Mammary epithelial cell (primary cell): Measurements from ENCODE around the gene GALNT2.

Source experiments
- EZH2 ChIP-seq: IDR thresholded peaks from 2 replicates; pipeline ENCODE4 v1.6.1; 2012; ENCODE audit warnings: low read length, inconsistent platforms, borderline replicate concordance
- TF ChIP-seq, protein P1 (sequence below), 2 donors: IDR thresholded peaks in 1 of 2; conservative IDR thresholded peaks in 1 of 2; 2 replicates each; pipeline ENCODE4 v1.5.1; 2011 to 2012; ENCODE audit warnings: inconsistent platforms in 2 of 2, low read length in 2 of 2, mild to moderate bottlenecking in 2 of 2, control low read depth in 1 of 2, low read depth in 1 of 2; ENCODE audit not compliant: insufficient read depth in 1 of 2; ENCODE audit errors: extremely low read depth in 1 of 2

DNA sequence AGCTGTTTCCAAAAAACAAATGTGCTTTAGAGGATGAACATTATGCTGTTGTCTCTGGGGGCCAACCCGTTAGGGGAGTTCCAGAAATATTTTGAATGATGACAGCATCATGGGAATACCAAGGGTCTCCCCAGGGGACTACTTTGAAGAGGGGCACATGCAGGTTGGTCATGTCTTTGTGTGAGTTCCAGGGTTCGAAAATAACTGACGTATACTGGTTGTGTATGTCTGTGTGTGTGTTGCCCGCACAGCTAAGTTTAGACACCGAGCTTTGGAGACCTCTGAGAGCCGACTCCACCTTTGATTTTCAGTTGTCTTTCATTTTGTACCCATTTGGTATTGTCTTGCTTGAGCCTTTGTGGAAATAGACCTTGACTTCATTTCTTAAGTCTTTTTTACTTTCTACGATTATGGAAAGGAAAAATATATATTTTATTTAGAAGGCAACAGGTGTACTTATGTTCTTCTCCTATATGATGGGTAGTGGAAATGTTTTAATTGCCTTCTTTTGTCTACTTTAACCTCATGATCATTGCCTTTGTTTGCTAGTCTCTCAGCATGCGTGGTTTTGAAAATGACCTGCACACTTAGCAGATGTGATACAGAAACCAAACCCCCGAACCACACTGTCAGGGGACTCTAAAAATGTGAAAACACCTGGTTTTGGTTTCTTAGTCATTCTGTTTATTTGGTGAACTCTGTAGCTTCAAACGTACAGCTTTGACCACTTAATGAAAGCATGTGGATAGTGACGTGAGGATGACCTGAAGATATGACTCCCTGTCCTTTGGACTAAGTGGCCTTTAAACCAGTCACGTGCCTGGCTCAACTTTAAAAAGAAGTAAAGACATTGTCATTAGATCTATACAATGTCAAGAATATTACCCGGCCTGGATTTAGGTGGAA, 56.5 kb downstream of the GALNT2 start:
- TF ChIP-seq, protein P1, sequence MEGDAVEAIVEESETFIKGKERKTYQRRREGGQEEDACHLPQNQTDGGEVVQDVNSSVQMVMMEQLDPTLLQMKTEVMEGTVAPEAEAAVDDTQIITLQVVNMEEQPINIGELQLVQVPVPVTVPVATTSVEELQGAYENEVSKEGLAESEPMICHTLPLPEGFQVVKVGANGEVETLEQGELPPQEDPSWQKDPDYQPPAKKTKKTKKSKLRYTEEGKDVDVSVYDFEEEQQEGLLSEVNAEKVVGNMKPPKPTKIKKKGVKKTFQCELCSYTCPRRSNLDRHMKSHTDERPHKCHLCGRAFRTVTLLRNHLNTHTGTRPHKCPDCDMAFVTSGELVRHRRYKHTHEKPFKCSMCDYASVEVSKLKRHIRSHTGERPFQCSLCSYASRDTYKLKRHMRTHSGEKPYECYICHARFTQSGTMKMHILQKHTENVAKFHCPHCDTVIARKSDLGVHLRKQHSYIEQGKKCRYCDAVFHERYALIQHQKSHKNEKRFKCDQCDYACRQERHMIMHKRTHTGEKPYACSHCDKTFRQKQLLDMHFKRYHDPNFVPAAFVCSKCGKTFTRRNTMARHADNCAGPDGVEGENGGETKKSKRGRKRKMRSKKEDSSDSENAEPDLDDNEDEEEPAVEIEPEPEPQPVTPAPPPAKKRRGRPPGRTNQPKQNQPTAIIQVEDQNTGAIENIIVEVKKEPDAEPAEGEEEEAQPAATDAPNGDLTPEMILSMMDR (conservative IDR thresholded peaks at IDR 0.05 in 1 of 2, IDR thresholded peaks at IDR 0.05 in 1 of 2; ENCODE audit: extremely low read depth in 1 of 2, insufficient read depth in 1 of 2, low read depth in 1 of 2, low read length in 2 of 2) = no peak
- TF ChIP-seq EZH2 = no peak
